Uterus (tissue), 4 donors: ENCODE results near the gene DHDH. TPM values are rescaled to one million over a fixed set of nuclear protein-coding genes. Genes with fewer than 3 reads are reported as not detected.
"Not testable (repeated sequence)": the region's sequence is repeated elsewhere in the genome, so short reads cannot be mapped to it uniquely, and the experiment has no call there.

Source experiments
- DNase-seq, 2 donors: peaks; one replicate each; pipeline ENCODE4 v3.0.0-alpha.2; 2019 to 2020
- H3K27ac ChIP-seq, 2 donors: fragments of 200-600 bp; sonication (generic); 1 replicate in 1 of 2; 2 replicates in 1 of 2; pipeline ENCODE4 v1.5.1; 2016 to 2018
- H3K27me3 ChIP-seq, 2 donors: fragments of 200-600 bp; sonication (generic); one replicate each; pipeline ENCODE4 v1.5.1; 2018 to 2019; ENCODE audit warnings: control low read depth in 1 of 2
- H3K36me3 ChIP-seq, 2 donors: fragments of 200-600 bp; sonication (generic); one replicate each; pipeline ENCODE4 v1.5.1; 2019; ENCODE audit warnings: control low read depth in 1 of 2
- H3K4me1 ChIP-seq, 2 donors: fragments of 200-600 bp; sonication (generic); one replicate each; pipeline ENCODE4 v1.5.1; 2018 to 2019; ENCODE audit warnings: control low read depth in 1 of 2
- H3K4me3 ChIP-seq, 2 donors: fragments of 200-600 bp; sonication (generic); 1 replicate in 1 of 2; 2 replicates in 1 of 2; pipeline ENCODE4 v1.5.1; 2018 to 2019; ENCODE audit warnings: mild to moderate bottlenecking in 1 of 2
- H3K9me3 ChIP-seq, 2 donors: fragments of 200-600 bp; sonication (generic); one replicate each; pipeline ENCODE4 v1.5.1; 2019; ENCODE audit warnings: control low read depth in 1 of 2
- CTCF ChIP-seq, 4 experiments: fragments of 200-600 bp in 2 of 4; fragments of 450-650 bp in 2 of 4; sonication (generic) in 2 of 4; IDR thresholded peaks; one replicate each; pipeline ENCODE4 v1.5.1; 2016 to 2019; ENCODE audit warnings: antibody characterized with exemption in 4 of 4, mild to moderate bottlenecking in 2 of 4, moderate library complexity in 1 of 4
- POLR2A ChIP-seq, 2 donors: fragments of 450-650 bp; IDR thresholded peaks; one replicate each; pipeline ENCODE4 v1.6.1; 2016; ENCODE audit warnings: antibody characterized with exemption in 2 of 2, mild to moderate bottlenecking in 1 of 2, moderate library complexity in 1 of 2
- intact Hi-C: fragments of 100-400 bp; cut with DNase I; formaldehyde crosslinking; loops from one replicate; pipeline ENCODE4 v1.15.1; 2023; ENCODE audit warnings: low total_unique reads
- total RNA-seq, 4 donors: library from RNA; depleted of rRNA in 3 of 4; stranded (reverse); fragments of >200 nt in 3 of 4; gene quantifications; one replicate each; pipeline versions ENCODE4 v1.1.0 to v1.2.4, GENCODE V29; 2014 to 2023
- donor health status: DM: yes; HTN: yes; CAD: no.

The DHDH gene
- total RNA-seq: under 1 TPM in 2 of 4 donors, not detected in 2; 0.41 to 0.95 TPM

GRCh38 chr19:48933382-48933932 lies at the start of gene DHDH:
DHDH (plus strand) TSS chr19:48933699; CDS start chr19:48933722, 23 bp downstream.
- H3K4me1 ChIP-seq: no peaks in the 10 kb centered on the region
- no peaks in the 10 kb centered on the region for H3K36me3 ChIP-seq
- H3K27ac ChIP-seq: no peak within 1 kb of the TSS
- no peaks in the 10 kb centered on the region for H3K9me3 ChIP-seq
- DNase-seq: peak; percentile 64 to 71
- intact Hi-C loops: no loop called here
- TF ChIP-seq CTCF (IDR thresholded peaks at IDR 0.05) (no peak), POLR2A (IDR thresholded peaks at IDR 0.05) (peak in 1 of 2 donors; percentile 33)
- H3K27me3 ChIP-seq: no peaks in the 10 kb centered on the region
- H3K4me3 ChIP-seq: peak within 1 kb of the TSS; percentile 26 to 34

GRCh38 chr19:48883726-48884125 lies 49.8 kb upstream of the DHDH start:
- no peak overlapping the region for H3K4me3 ChIP-seq

DNA sequence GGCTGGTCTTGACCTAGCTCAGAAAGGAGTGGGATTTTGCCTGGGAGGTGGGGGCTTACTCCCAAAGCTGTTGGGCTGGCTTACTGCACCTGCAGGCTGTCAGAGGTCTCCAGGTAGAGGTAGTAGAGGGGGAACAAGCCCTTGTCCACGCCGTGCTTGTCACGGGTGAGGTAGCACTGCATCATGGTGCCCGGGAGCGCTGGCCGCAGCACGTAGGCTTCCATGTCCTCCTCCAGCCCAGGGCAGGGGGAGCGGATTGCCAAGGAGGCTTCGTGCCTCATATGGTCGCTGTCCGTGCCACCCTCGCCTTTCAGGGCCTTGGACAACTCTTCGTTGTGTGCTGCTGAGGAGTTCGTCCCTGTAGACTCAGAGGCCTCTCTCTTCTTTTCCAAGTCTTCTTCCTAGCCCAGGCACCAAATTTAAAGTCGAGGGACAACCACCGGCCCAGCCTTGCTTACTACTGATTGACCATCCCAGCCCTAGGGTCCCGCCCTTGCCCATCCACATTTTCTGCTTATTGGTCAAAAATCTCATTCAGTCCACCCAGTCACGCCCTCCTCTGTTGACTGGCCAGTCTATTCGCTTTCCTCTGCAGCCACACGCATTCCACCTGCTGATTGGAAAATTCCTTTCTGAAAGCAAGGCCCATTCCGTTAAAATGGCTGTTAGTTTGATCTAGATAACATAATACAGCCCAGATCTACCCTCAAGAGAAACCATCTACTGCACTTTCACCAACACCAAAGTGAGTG lies 45.5 kb upstream of the DHDH start:
- Histone ChIP-seq H3K4me3 (no peak overlapping the region), H3K36me3 (no peaks in the 10 kb centered on the region), H3K27ac (no peak overlapping the region), H3K27me3 (no peaks in the 10 kb centered on the region), H3K9me3 (no peaks in the 10 kb centered on the region), H3K4me1 (no peaks in the 10 kb centered on the region)
- TF ChIP-seq POLR2A (IDR thresholded peaks at IDR 0.05): no peak
- no peak for TF ChIP-seq CTCF (IDR thresholded peaks at IDR 0.05)
- intact Hi-C loops: no loop called here
- DNase-seq: no peak

More at GRCh38 chr19:48883726-48884125, 49.8 kb upstream of the DHDH start:
- H3K27me3 ChIP-seq: no peaks in the 10 kb centered on the region
- no peak for DNase-seq
- no peaks in the 10 kb centered on the region for H3K4me1 ChIP-seq
- intact Hi-C loops: no loop called here
- no peaks in the 10 kb centered on the region for H3K36me3 ChIP-seq
- no peak for TF ChIP-seq POLR2A (IDR thresholded peaks at IDR 0.05)
- TF ChIP-seq CTCF (IDR thresholded peaks at IDR 0.05): no peak
- H3K27ac ChIP-seq: no peak overlapping the region
- H3K9me3 ChIP-seq: no peaks in the 10 kb centered on the region

DNA sequence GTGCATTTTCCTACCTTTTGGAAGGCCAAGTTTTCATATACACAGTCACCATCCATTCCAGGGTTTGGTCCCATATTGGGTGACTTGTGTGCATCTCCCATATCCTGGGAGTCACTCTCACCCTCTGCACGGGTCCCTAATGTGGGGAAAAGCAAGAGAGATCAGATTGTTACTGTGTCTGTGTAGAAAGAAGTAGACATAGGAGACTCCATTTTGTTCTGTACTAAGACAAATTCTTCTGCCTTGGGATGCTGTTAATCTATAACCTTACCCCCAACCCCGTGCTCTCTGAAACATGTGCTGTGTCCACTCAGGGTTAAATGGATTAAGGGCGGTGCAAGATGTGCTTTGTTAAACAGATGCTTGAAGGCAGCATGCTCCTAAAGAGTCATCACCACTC lies 44.0 kb upstream of the DHDH start:
- H3K9me3 ChIP-seq, H3K36me3 ChIP-seq, H3K4me1 ChIP-seq, H3K27ac ChIP-seq, DNase-seq, H3K27me3 ChIP-seq, H3K4me3 ChIP-seq, intact Hi-C loops: not testable (repeated sequence)

- TF ChIP-seq CTCF (IDR thresholded peaks at IDR 0.05) (no peak), POLR2A (IDR thresholded peaks at IDR 0.05) (no peak)
- H3K9me3 ChIP-seq: no peaks in the 10 kb centered on the region
- H3K4me3 ChIP-seq: no peak overlapping the region
- H3K36me3 ChIP-seq: no peaks in the 10 kb centered on the region
- DNase-seq: no peak
- no peak overlapping the region for H3K27ac ChIP-seq
- H3K27me3 ChIP-seq: no peaks in the 10 kb centered on the region
- no peaks in the 10 kb centered on the region for H3K4me1 ChIP-seq
- intact Hi-C loops: loop anchor here (10.0 kb wide), 1 partner anchor 74 kb away; the partner anchor contains the start of gene FTL
Measured at GRCh38 chr19:48890551-48890950, 42.9 kb upstream of the DHDH start.
